Raji (cell line): ENCODE measurements around the gene SCARB2.

ENCODE experiments used
- POLR2A ChIP-seq: IDR thresholded peaks from 2 replicates; pipeline ENCODE4 v1.6.1; 2011; ENCODE audit warnings: low read depth, low read length, control low read depth; ENCODE audit not compliant: insufficient read depth

The SCARB2 gene

GRCh38 chr4:76213415-76214176, at the start of gene SCARB2:
Gene SCARB2 (minus strand): TSS chr4:76213824. CDS start chr4:76213543, 281 bp downstream.
- peak; percentile 58 for TF ChIP-seq POLR2A

- TF ChIP-seq POLR2A, result no peak
These were observed 46.9 kb upstream of the SCARB2 start for GRCh38 chr4:76260571-76260970.

- no peak for TF ChIP-seq POLR2A
These were observed 44.2 kb upstream of the SCARB2 start for GRCh38 chr4:76257824-76258223.

GRCh38 chr4:76256968-76257367, 43.3 kb upstream of the SCARB2 start:
- no peak for TF ChIP-seq POLR2A

- no peak for TF ChIP-seq POLR2A
These were observed 42.4 kb upstream of the SCARB2 start for GRCh38 chr4:76256032-76256431.

- TF ChIP-seq POLR2A, result no peak
These were observed 39.9 kb upstream of the SCARB2 start for GRCh38 chr4:76253511-76253910.

GRCh38 chr4:76252271-76252653, 38.6 kb upstream of the SCARB2 start:
- TF ChIP-seq POLR2A, result no peak

GRCh38 chr4:76251441-76252270, 38.0 kb upstream of the SCARB2 start, which contains the start of gene FAM47E:
Gene FAM47E (plus strand): TSS chr4:76251721. CDS start chr4:76251747, 26 bp downstream.
- TF ChIP-seq POLR2A, result no peak

- no peak for TF ChIP-seq POLR2A
These were observed 37.3 kb upstream of the SCARB2 start for GRCh38 chr4:76250962-76251361.

GRCh38 chr4:76246852-76247251, 33.2 kb upstream of the SCARB2 start:
- TF ChIP-seq POLR2A, result no peak

GRCh38 chr4:76246025-76246424, 32.4 kb upstream of the SCARB2 start:
- no peak for TF ChIP-seq POLR2A

GRCh38 chr4:76240236-76240635, 26.6 kb upstream of the SCARB2 start:
- TF ChIP-seq POLR2A, result no peak

GRCh38 chr4:76238701-76239100, 25.1 kb upstream of the SCARB2 start:
- TF ChIP-seq POLR2A, result no peak

- TF ChIP-seq POLR2A, result no peak
These were observed 24.6 kb upstream of the SCARB2 start for GRCh38 chr4:76238236-76238635.

GRCh38 chr4:76235915-76236314, 22.3 kb upstream of the SCARB2 start:
- TF ChIP-seq POLR2A, result no peak

- TF ChIP-seq POLR2A, result no peak
These were observed 21.8 kb upstream of the SCARB2 start for GRCh38 chr4:76235407-76235806.

GRCh38 chr4:76234679-76235044, 21.0 kb upstream of the SCARB2 start:
- no peak for TF ChIP-seq POLR2A
